Right renal pelvis (tissue), 4 donors: ENCODE results near the gene PYY. TPM values are rescaled to one million over a fixed set of nuclear protein-coding genes. Genes with fewer than 3 reads are reported as not detected.
"Not testable (repeated sequence)": the region's sequence is repeated elsewhere in the genome, so short reads cannot be mapped to it uniquely, and the experiment has no call there.

ENCODE experiments used
- DNase-seq, 4 donors: peaks; one replicate each; pipeline ENCODE4 v3.0.0-alpha.2; 2013; ENCODE audit warnings: low read depth in 4 of 4, low spot score in 3 of 4, missing footprints in 1 of 4
- polyA plus RNA-seq, 4 donors: library from polyadenylated mRNA; unstranded; fragments of 120-200 nt; gene quantifications; one replicate each; pipeline ENCODE4 v1.2.1, GENCODE V29; 2013; ENCODE audit not compliant: insufficient read length in 4 of 4

PYY gene
- polyA plus RNA-seq, 4 donors: 0.15 to 0.39 (median 0.23) TPM

DNA sequence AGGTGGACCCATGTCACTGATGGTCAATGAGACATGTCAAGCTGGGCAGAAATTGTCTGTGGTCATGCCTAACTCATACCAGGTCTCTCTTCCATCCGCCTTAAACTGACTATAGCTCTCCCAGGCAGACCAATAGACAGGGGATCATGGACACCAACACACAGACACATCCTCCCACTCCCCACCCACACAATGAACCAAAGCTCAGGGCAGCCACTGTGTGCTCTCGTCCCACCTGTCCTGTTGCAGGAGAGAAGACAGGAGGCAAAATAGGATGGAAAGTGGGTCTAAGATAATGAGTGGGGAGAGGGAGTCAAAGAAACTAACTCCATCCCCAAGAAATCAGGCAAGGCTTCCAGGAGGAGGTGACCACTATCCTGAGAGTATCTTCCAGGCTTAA lies 3.2 kb downstream of the PYY start:
- DNase-seq: no peak

DNA sequence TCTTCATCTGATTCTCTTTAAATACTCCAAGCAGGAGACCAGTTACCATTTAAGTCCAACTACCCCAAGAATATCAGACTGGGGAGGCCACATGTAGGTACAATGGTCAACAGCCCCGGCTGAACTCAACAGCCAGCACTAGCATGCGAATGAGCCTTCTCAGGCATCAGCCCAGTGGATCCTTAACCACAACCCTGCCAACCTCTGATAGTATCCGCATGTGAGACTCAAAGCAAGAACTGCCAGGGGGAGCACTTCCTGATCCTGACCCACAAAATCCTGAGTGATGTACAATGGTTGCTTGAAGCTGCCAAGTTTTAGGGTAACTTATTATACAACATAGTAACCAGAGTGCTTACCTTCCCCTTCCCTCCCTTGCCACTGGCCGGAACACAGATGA lies 4.0 kb downstream of the PYY start:
- no peak for DNase-seq

GRCh38 chr17:43946781-43947180 lies 7.0 kb downstream of the PYY start:
- DNase-seq: no peak

- no peak for DNase-seq
Measured at GRCh38 chr17:43945074-43945829, 8.5 kb downstream of the PYY start.

GRCh38 chr17:43942051-43942685 lies 11.6 kb downstream of the PYY start, which contains the start of gene PPY:
Gene PPY, minus strand, starts transcription at chr17:43942476. Its CDS starts 822 bp downstream, at chr17:43941654.
- no peak for DNase-seq

GRCh38 chr17:43940630-43941029 lies 13.1 kb downstream of the PYY start:
- no peak for DNase-seq

DNA sequence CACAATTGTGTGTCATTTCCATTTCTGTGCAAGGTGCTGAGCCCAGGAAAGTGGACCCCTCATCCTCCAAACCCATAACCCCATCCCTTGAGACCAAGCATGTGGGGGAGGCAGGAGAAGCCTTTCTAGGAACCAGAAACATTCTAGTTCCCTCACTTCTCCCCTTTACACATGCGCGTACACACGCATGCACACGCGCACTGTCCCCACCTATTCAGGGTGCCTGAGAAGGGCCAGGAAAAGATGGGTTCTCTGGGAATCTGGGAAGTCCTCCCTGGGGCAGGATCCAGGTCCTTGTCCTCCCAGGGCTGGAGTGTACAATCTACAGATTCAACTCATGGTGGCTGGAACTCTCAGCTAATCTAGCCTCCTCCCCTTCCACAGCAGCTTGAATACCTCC lies 13.9 kb downstream of the PYY start:
- no peak for DNase-seq

- DNase-seq: not testable (repeated sequence)
Measured at GRCh38 chr17:43939452-43939851, 14.3 kb downstream of the PYY start.

GRCh38 chr17:43938838-43939182 lies 14.9 kb downstream of the PYY start:
- DNase-seq: no peak

GRCh38 chr17:43936434-43936833 lies 17.3 kb downstream of the PYY start:
- DNase-seq: no peak

- DNase-seq: no peak
Measured at GRCh38 chr17:43935926-43936261, 17.8 kb downstream of the PYY start.

DNA sequence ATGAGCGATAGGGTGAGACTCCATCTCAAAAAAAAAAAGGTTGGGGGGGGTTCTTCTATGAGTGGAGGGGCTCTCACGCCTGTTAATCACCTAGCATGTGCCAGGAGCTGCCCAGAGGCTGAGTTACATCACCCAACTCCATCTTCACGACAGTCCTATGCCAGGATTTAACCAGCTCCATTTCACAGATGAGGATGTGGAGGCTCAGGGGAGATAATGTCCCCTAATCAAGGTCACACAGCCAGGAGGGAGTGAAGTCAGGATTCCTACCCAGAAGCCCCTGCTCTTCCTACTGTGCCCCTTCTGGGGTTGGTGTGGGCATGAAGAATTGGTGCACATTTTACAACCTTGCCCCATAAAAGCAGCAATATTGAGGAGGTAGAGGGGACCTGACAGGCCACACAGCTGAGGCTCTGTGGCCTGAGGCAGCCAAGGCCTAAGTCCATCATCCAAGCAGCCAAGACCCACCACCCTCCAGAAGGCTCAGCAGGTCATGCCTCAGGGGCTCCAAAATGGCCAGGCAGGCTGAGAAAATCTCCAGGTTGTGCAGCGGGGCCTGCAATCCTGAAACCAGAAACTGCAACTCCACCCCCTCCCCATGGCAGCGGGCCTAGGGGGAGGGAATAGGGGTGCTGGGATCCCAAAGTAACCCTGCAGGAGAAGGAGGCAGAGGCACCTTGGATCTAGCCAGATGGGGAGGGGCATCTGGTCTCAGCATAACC lies 18.4 kb downstream of the PYY start:
- no peak for DNase-seq

DNA sequence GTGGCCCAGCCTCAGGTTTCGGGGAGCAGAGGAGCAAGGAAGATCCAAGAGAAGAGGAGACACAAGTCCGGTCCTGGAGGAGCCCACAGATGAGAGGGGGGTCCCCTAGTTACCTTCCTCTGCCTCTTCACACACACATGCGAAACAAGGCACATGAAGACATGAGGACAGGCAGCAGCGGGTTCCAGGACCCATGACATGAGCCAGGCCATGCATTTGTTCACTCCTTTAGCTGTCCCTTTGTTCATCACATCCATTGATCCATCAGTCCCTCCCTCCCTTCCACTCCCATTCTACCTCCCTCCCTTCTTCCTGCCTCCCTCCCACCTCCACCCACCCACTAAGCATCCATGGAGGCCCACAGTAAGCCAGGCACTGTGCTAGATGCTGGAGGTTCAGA lies 20.8 kb downstream of the PYY start:
- no peak for DNase-seq

- no peak for DNase-seq
Measured at GRCh38 chr17:43932357-43932756, 21.4 kb downstream of the PYY start.

GRCh38 chr17:43931062-43931571 lies 22.6 kb downstream of the PYY start:
- DNase-seq: no peak

DNA sequence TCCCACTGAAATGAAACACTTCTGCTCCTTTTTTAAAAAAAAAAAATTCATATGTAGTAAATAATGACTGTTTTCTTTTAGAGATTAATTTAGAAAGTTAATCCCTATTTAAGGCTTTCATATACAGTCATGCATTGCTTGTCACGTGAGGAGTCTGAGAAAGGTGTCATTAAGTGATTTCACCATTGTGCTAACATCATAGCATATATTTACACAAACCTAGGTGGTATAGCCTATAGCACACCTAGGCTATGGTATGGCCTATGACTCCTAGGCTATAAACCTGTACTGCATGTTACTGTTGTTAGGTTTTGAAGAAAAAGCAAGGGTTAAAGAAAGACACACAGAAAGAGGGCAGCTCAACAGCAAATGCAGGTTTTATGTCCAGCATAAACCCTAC lies 25.1 kb downstream of the PYY start:
- no peak for DNase-seq

- not testable (repeated sequence) for DNase-seq
Measured at GRCh38 chr17:43927929-43928328, 25.8 kb downstream of the PYY start.

DNA sequence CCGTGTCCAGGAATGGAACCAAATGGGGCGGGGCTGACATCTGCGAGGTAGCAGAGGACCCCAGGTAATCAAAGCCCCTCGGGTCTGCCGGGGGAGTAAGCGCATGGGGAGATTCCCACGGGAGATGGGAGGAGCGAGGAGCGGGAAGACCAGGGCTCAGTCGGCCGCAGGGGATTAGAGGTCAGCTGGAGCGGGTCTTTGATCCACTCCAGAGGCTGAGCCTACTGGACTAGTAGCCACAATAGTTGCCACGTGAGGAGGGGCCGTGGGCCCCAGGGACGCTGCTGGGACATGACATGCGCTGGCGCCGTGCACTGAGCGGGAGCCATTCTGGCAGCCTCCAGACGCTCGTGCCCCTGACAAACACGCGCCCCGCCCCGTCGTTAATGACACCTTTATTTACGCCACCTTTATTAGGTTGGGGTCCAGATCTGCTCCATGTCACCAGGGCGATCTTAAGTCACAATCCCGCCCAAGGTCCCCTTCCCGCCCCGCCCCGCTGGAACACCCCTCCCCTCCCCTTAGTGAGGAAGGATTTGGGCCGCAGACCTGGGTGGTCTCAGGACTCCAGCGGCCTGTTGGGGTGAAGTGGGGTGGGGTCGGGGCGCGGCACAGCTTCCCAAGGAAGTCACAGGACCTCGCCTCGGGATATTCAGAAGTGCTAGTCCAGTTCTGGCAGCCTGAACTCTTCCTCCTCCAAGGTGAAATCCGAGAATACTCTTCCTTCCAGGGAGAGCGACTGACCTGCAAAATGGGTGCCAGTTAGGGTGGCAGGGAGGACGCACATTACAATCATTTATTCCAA lies 26.5 kb downstream of the PYY start:
- DNase-seq: no peak

- no peak for DNase-seq
Measured at GRCh38 chr17:43924558-43924957, 29.2 kb downstream of the PYY start.

DNA sequence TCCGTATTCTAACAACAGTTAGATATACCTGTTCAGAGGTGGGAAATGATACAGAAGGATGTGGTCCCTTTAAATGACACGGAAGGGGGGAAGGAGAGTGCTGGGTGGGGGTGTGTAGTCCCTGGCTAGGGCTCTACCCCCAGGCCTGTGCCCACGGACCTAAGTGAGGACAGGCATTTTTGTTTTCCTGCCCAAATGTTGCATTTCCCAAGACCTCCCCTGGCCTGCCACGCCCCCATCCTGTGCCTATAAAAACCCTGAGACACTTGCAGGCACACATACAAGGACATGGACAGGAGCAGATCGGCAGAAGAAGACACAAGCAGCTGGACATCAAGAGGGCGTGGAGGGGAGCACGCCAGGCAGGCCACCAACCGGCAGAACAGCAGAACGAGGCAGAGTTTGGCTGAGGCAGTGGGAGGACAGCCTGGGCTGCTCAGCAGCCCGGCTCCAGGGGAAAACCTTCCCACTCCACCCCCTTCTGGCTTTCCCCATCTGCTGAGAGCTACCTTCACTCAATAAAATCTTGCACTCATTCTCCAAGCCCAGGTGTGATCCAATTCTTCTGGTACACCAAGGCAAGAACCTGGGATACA lies 33.1 kb downstream of the PYY start:
- DNase-seq: no peak

GRCh38 chr17:43918026-43918389 lies 35.7 kb downstream of the PYY start:
- DNase-seq: no peak
